NCI-H2227 treated with DMSO at 0.1 percent for 48 hours (cell line): ENCODE data around the gene SEC24C.
"Not testable (repeated sequence)": the region's sequence is repeated elsewhere in the genome, so short reads cannot be mapped to it uniquely, and the experiment has no call there.

ENCODE experiments used
- DNase-seq: peaks from one replicate; lab custom pipeline; 2025; lab: John Stamatoyannopoulos, UW

SEC24C gene

GRCh38 chr10:73791871-73792400, 47.8 kb downstream of the SEC24C start:
- no peak for DNase-seq

GRCh38 chr10:73793456-73793855, 49.3 kb downstream of the SEC24C start:
- no peak for DNase-seq

DNA sequence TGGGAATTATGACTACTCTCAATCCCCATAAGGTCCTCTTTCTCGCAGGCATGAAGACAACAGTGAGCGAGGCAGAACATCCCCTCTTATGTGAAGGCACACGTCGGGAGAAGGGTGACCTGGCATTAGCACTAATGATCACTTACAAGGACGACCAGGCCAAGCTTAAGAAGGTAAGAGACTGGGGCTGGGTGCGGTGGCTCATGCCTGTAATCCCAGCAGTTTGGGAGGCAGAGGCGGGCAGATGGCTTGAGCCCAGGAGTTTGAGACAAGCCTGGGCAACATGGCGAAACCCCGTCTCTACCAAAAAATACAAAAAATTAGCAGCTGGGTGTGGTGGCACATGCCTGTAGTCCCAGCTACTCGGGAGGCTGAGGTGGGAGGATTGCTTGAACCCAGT, 51.3 kb downstream of the SEC24C start:
- DNase-seq = not testable (repeated sequence)

- DNase-seq = not testable (repeated sequence)
These were observed 51.9 kb downstream of the SEC24C start for GRCh38 chr10:73796035-73796434.

DNA sequence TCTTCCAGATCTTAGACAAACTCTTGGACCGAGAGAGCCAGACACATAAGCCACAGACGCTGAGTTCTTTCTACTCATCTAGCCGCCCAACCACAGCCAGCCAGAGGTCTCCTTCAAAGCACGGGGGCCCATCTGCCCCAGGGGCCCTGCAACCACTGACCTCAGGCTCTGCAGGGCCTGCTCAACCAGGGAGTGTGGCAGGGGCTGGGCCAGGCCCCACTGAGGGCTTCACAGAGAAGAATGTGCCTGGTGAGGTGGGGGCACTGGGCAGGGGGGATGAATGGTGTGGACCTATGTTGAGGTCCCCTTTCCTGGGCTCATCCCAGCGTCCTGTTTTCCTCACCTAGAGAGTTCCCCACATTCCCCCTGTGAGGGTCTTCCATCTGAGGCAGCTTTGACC, 52.6 kb downstream of the SEC24C start:
- DNase-seq = no peak

DNA sequence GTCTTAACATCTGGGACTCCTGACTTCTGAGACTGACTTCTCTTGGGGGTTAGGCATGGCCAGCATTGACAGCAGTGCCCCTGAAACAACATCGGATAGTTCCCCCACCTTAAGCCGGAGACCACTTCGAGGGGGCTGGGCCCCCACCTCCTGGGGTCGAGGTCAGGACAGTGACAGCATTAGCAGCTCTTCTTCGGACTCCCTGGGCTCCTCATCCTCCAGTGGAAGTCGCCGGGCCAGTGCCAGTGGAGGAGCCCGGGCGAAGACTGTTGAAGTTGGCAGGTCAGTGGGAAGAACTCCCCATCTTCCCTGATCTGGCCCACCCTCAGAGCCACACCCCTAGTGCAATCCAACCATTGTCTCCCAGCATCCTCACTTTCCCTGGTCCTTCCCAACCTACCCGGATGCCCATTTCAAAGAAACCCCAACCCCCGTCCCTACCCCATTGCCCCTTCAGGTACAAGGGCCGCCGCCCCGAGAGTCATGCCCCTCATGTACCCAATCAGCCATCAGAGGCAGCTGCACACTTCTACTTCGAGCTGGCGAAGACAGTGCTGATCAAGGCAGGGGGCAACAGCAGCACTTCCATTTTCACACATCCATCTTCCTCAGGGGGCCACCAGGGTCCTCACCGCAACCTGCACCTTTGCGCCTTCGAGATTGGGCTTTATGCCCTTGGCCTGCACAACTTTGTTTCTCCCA, 53.3 kb downstream of the SEC24C start:
- DNase-seq = no peak

- no peak for DNase-seq
These were observed 53.9 kb downstream of the SEC24C start for GRCh38 chr10:73798087-73798486.

DNA sequence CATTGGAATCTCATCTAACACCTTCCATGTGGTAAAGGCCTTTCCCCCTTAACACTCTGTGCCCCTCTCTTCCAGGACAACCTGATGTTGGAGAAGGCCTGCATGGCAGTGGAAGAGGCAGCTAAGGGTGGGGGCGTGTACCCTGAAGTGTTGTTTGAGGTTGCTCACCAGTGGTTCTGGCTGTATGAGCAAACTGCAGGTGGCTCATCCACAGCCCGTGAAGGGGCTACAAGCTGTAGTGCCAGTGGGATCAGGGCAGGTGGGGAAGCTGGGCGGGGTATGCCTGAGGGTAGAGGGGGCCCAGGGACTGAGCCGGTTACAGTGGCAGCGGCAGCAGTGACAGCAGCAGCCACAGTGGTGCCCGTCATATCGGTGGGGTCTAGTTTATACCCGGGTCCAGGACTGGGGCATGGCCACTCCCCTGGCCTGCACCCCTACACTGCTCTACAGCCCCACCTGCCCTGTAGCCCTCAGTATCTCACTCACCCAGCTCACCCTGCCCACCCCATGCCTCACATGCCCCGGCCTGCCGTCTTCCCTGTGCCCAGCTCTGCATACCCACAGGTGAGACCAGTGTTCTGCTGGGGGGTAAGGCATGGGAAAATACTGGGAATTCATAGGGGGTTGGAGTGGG, 54.9 kb downstream of the SEC24C start:
- DNase-seq = no peak

DNA sequence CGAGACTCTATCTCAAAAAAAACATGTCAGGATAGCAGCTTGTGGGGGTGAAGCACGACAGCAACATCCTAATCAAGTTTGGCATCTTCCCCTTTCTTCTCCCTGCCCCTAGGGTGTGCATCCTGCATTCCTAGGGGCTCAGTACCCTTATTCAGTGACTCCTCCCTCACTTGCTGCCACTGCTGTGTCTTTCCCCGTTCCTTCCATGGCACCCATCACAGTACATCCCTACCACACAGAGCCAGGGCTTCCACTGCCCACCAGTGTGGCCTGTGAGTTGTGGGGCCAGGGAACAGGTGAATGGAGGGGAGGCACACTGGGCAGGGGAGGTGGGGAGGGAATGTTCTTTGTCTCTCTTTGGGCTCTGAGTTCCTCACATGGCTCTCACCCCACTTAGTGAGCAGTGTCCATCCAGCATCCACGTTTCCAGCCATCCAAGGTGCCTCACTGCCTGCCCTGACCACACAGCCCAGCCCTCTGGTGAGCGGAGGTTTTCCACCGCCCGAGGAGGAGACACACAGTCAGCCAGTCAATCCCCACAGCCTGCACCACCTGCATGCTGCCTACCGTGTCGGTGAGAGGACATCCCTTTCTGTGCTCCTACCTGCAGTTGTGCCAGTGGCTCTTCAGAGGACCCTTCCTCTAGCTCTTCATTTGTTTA, 55.9 kb downstream of the SEC24C start:
- DNase-seq = no peak

DNA sequence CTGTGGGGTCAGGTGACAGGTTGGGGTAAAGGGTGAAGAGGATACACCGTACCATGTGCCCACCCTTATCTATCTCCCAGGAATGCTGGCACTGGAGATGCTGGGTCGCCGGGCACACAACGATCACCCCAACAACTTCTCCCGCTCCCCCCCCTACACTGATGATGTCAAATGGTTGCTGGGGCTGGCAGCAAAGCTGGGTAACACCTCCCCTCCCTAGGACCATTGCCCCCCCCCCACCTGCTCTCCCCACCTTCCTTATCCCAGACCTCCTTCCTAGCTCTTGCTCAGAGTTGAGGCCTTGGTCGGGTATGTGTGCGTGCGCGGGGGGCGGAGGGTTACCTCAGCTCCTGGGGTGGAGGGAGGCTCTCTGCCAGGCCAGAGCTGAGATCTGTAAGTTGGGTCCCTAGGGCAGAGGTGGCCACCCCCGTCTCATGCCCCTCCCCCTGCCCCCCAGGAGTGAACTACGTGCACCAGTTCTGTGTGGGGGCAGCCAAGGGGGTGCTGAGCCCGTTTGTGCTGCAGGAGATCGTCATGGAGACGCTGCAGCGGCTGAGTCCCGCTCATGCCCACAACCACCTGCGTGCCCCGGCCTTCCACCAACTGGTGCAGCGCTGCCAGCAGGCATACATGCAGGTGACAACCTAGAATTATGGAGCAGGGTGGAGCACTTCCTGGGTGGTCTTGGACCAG, 56.5 kb downstream of the SEC24C start:
- DNase-seq = no peak

- DNase-seq = no peak
These were observed 57.0 kb downstream of the SEC24C start for GRCh38 chr10:73801253-73801590.

GRCh38 chr10:73802276-73802991, 58.3 kb downstream of the SEC24C start:
- no peak for DNase-seq

DNA sequence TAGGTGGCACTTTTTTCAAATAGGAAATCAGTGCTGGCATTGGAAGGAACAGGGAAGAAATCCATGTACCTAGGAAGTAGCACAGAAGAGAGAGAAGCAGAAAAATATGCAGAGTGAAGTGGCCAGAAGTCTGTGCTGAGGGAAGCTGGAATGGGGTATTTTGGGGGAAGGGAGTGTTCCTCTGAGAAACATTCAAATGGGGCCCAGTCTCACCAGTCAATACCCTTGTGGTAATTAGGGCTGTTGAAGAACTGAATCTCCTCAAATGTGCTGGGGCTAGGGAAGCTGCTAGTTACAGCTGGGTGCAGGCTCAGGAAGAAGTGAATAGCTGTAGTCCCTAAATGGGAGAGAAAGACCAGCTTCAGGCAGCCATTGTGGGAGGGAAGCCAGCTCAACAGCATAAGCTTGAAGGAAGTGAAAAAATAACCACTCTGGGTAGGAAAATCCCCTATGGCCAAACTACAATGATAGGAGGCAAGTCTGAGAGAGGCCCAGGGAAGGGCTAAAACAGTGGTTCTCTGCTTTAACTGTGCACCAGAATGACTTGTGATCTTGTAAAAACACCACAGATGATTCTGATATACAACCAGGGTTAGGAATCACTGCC, 59.6 kb downstream of the SEC24C start:
- DNase-seq = no peak

DNA sequence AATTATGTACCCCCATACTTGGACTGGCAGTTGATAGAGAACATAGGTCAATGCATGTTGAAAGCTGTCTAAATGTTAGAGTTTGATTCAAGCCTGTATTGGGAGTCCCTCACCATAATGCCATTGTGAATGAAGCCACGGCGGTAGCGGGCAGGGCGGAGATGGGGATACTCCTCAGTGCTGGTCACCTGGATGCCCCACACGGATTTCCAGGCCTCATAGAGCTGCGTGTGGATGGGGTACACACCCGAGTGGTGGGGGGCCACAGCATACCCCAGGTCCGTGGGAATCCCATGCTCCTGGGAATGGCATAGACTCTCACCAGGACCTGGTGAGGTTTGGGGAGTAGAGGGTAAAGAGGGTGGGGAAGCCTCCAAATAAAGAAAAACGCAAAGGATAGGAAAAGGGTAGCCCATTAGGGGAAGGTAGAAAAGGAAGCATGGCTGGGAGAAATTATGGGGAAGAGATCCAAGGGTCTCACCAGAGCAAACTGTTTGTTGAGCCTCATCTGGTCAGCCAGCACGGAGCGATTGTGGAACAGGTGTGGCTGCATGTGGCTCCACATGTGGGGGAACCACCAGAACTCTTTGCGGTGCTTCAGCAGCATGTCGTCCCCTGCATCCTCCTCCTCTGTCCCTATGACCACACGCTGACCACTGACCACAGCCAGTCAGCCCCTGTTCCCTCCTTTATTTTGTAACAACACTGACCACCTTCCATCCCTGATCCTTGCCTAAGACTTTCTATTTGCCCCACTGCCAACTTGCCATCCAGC, 62.2 kb downstream of the SEC24C start:
- no peak for DNase-seq

- no peak for DNase-seq
These were observed 63.3 kb downstream of the SEC24C start for GRCh38 chr10:73807471-73807870.

- DNase-seq = no peak
These were observed 64.0 kb downstream of the SEC24C start for GRCh38 chr10:73808021-73808815.

- no peak for DNase-seq
These were observed 65.1 kb downstream of the SEC24C start for GRCh38 chr10:73809061-73809818.

DNA sequence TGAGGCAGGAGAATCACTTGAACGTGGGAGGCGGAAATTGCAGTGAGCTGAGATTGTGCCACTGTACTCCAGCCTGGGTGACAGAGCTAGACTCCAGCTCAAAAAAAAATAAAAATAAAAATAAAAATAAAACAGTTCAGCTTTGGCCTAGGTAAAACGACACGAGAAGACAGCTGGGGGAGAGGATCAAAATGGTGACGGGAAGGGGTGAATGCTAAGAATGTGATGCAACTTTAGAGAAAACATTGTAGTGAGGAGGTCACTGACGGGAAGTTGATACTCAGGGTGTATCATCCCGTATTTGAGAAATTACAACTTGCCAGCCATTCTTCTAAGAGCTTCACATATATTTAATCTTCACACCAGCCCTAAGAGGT, 66.2 kb downstream of the SEC24C start:
- no peak for DNase-seq
